GM12892 (cell line): ENCODE results near the gene CNDP2.

ENCODE experiments used
- POLR2A ChIP-seq: IDR thresholded peaks from 2 replicates; pipeline ENCODE4 v1.6.1; 2011; ENCODE audit warnings: low read depth, low read length, control low read depth
- POLR2AphosphoS5 ChIP-seq: IDR thresholded peaks from 2 replicates; pipeline ENCODE4 v1.6.1; 2011; ENCODE audit warnings: low read depth, low read length, control low read depth
- TAF1 ChIP-seq: IDR thresholded peaks from 2 replicates; pipeline ENCODE4 v1.6.1; 2011; ENCODE audit warnings: low read depth, mild to moderate bottlenecking, control low read depth, low read length, borderline replicate concordance

- no peak for TF ChIP-seq POLR2A
- TF ChIP-seq POLR2AphosphoS5 = no peak
- TF ChIP-seq TAF1 = no peak
These were observed 13.9 kb downstream of the CNDP2 start for GRCh38 chr18:74509856-74510769.
